Spleen (tissue), 11 donors: ENCODE data around the gene CCR9. TPM values are rescaled to one million over a fixed set of nuclear protein-coding genes. Genes with fewer than 3 reads are reported as not detected.

Experiments used
- DNase-seq: peaks from one replicate; pipeline ENCODE4 v3.0.0-alpha.2; 2020
- H3K27ac ChIP-seq, 8 donors: fragments of 200-600 bp; sonication (generic) in 7 of 8; 1 replicate in 4 of 8; 2 replicates in 4 of 8; pipeline versions ENCODE4 v1.5.0 to v1.8.0; 2016 to 2021; ENCODE audit warnings: inconsistent platforms in 4 of 8, mild to moderate bottlenecking in 4 of 8, moderate library complexity in 1 of 8
- H3K27me3 ChIP-seq, 7 donors: fragments of 200-600 bp; sonication (generic) in 6 of 7; replicated peaks in 1 of 7; 1 replicate in 4 of 7; 2 replicates in 3 of 7; pipeline versions ENCODE4 v1.5.0 to v1.8.0; 2016 to 2021; ENCODE audit warnings: inconsistent platforms in 3 of 7, mild to moderate bottlenecking in 1 of 7
- H3K36me3 ChIP-seq, 6 donors: fragments of 200-600 bp; sonication (generic) in 5 of 6; 1 replicate in 4 of 6; 2 replicates in 2 of 6; pipeline versions ENCODE4 v1.5.0 to v1.8.0; 2016 to 2021; ENCODE audit warnings: inconsistent platforms in 2 of 6
- H3K4me1 ChIP-seq, 6 donors: fragments of 200-600 bp; sonication (generic) in 5 of 6; 1 replicate in 3 of 6; 2 replicates in 3 of 6; pipeline versions ENCODE4 v1.5.0 to v1.8.0; 2016 to 2021; ENCODE audit warnings: inconsistent platforms in 3 of 6
- H3K4me3 ChIP-seq, 8 donors: fragments of 200-600 bp; sonication (generic) in 7 of 8; 1 replicate in 4 of 8; 2 replicates in 4 of 8; pipeline versions ENCODE4 v1.5.0 to v1.8.0; 2016 to 2021; ENCODE audit warnings: inconsistent platforms in 4 of 8, mild to moderate bottlenecking in 4 of 8, moderate library complexity in 2 of 8
- H3K9me3 ChIP-seq, 8 donors: fragments of 200-600 bp; sonication (generic) in 7 of 8; 1 replicate in 4 of 8; 2 replicates in 4 of 8; pipeline versions ENCODE4 v1.5.0 to v1.8.0; 2016 to 2021; ENCODE audit warnings: inconsistent platforms in 4 of 8
- POLR2A ChIP-seq, 3 donors: fragments of 450-650 bp; IDR thresholded peaks; one replicate each; pipeline ENCODE4 v1.5.1; 2017; ENCODE audit warnings: antibody characterized with exemption in 3 of 3, mild to moderate bottlenecking in 1 of 3
- POLR2AphosphoS5 ChIP-seq, 3 donors: sonication (generic); formaldehyde crosslinking; IDR thresholded peaks; one replicate each; pipeline ENCODE4 v1.5.1; 2017; ENCODE audit warnings: antibody characterized with exemption in 3 of 3
- WGBS, 5 donors: extraction: QIAGEN DNeasy Blood & Tissue Kit in 3 of 5; methylation state at CpG; one replicate each; pipeline versions ENCODE4 v1.1.5 to v1.1.7; 2013 to 2018; 5-methylcytosine and 5-hydroxymethylcytosine counted together
- intact Hi-C: fragments of 100-400 bp; cut with DNase I; formaldehyde crosslinking; loops from one replicate; pipeline ENCODE4 v1.15.0; 2023; ENCODE audit warnings: low total_unique reads
- polyA plus RNA-seq, 3 donors: library from polyadenylated mRNA; stranded (reverse); fragments of 200-250 nt; gene quantifications; one replicate each; pipeline ENCODE4 v1.2.1, GENCODE V29; 2013
- total RNA-seq, 7 donors: library from RNA; depleted of rRNA in 3 of 7; stranded (reverse); fragments of >200 nt in 3 of 7; fragmentation: NEBNext Ultra II Directional in 4 of 7; extraction: Animal tissue kit (Norgen Biotek cat#: 25700) in 4 of 7; gene quantifications; one replicate each; pipeline versions ENCODE4 v1.1.0 to v1.2.1, GENCODE V29; 2016 to 2021
- TF ChIP-seq, protein P1 (sequence below), 11 experiments: fragments of 200-600 bp in 7 of 11; fragments of 450-650 bp in 4 of 11; sonication (generic) in 4 of 11; IDR thresholded peaks in 8 of 11; conservative IDR thresholded peaks in 3 of 11; 1 replicate in 7 of 11; 2 replicates in 4 of 11; pipeline versions ENCODE4 v1.4.0 to v1.8.0; 2016 to 2021; ENCODE audit warnings: antibody characterized with exemption in 11 of 11, inconsistent platforms in 4 of 11, mild to moderate bottlenecking in 1 of 11
- donor health status: healthy with polysubstance abuse.
- donor health status: DM: no; HTN: no; CAD: no; lungs with moderate emphysema.
- donor health status: DM: no; HTN: no; CAD: no.
- donor health status: Bipolar disorder and iron deficiency.
- donor health status: healthy.
- donor health status: DM: no; HTN: no; CAD: no.
- donor health status: DM: yes; HTN: yes; CAD: no.

The CCR9 gene
- total and polyA plus RNA-seq, 10 donors = 1.1 to 3.6 (median 1.5) TPM

DNA sequence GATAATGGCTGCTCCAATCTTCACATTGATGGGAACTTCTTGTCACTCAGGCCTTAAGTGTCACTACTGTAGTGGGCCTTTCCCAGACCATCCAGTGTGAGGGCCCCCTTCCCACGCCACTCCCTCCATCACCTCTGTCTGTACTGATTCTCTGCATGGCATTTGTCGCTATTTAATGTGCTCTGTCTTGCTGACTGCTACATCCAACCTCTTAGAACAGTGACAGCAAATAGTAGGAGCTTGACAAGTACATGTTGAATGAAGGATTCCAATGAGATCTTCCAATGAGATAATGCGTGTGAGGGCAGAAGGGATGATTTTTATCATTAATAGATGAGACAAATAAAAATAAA is 5.6 kb upstream of the CCR9 start:
- H3K27ac ChIP-seq = no peak overlapping the region
- H3K27me3 ChIP-seq = no peaks in the 10 kb centered on the region
- H3K36me3 ChIP-seq = no peaks in the 10 kb centered on the region
- peaks cover 0 to 21% (median 5%) of the 10 kb centered on the region in 6 donors for H3K4me1 ChIP-seq
- intact Hi-C loops = no loop called here
- DNase-seq = no peak
- no peak for TF ChIP-seq POLR2AphosphoS5 (IDR thresholded peaks at IDR 0.05)
- no peak for TF ChIP-seq POLR2A (IDR thresholded peaks at IDR 0.05)
- TF ChIP-seq, protein P1, sequence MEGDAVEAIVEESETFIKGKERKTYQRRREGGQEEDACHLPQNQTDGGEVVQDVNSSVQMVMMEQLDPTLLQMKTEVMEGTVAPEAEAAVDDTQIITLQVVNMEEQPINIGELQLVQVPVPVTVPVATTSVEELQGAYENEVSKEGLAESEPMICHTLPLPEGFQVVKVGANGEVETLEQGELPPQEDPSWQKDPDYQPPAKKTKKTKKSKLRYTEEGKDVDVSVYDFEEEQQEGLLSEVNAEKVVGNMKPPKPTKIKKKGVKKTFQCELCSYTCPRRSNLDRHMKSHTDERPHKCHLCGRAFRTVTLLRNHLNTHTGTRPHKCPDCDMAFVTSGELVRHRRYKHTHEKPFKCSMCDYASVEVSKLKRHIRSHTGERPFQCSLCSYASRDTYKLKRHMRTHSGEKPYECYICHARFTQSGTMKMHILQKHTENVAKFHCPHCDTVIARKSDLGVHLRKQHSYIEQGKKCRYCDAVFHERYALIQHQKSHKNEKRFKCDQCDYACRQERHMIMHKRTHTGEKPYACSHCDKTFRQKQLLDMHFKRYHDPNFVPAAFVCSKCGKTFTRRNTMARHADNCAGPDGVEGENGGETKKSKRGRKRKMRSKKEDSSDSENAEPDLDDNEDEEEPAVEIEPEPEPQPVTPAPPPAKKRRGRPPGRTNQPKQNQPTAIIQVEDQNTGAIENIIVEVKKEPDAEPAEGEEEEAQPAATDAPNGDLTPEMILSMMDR (IDR thresholded peaks at IDR 0.05 in 8 of 11, conservative IDR thresholded peaks at IDR 0.05 in 3 of 11) = no peak
- no peak overlapping the region for H3K4me3 ChIP-seq
- H3K9me3 ChIP-seq = no peaks in the 10 kb centered on the region
- 77 to 84% (median 81%) methylated on average over 3 of the region's 3 CpGs for WGBS, 5 donors

DNA sequence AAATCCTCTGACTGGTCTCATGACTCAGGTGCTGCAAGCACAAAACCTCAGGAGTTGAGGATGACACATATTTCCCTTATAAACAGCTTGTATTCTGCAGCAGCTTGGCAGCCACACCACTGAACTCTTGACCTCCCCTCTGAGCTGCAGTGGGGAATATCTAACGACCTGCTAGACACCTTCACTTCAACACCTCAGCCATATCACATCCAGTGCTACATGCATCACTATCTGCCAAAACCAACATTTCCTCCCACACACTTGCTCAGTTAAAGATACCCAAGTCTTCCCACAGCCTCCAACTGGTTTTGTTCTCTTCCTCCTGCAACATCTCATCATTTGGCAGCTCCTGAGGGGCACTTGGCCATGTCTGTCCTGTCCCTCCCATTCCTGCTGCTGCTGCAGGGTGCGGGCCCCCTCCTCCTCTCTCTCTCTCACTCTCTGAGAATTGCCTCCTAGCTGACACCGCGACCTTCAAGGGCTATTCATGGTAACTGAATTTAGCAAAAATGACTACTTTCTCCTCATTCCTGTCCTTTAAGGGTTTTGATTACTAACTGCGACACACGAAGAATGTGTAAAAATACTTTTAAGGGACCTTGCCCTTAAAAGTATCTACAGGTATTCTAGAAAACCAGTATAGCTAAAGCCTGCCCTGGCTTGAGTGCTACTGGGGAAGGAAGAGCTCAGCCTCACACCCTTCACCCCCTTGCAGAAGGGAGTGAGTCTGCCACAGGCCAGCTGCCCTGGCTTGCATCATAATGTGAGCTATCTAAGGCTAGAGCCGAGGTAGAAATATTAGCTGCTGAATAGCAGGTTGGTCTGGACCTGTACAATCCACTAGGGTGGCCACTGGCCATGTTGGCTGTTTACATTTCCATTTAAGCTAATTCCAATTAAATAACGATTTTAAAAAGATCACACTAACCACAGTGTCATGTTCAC is 5.0 kb upstream of the CCR9 start:
- Histone ChIP-seq H3K36me3 (no peaks in the 10 kb centered on the region), H3K4me1 (peaks cover 0 to 21% (median 5%) of the 10 kb centered on the region in 6 donors), H3K27ac (peak overlapping the region in 1 of 8 donors; percentile 12), H3K4me3 (no peak overlapping the region), H3K27me3 (no peaks in the 10 kb centered on the region), H3K9me3 (no peaks in the 10 kb centered on the region)
- intact Hi-C loops = no loop called here
- no peak for DNase-seq
- TF ChIP-seq POLR2AphosphoS5 (IDR thresholded peaks at IDR 0.05) = peak in 1 of 3 donors; percentile 23
- no peak for TF ChIP-seq POLR2A (IDR thresholded peaks at IDR 0.05)
- 59 to 70% (median 61%) methylated on average over 8 of the region's 8 CpGs for WGBS, 5 donors

DNA sequence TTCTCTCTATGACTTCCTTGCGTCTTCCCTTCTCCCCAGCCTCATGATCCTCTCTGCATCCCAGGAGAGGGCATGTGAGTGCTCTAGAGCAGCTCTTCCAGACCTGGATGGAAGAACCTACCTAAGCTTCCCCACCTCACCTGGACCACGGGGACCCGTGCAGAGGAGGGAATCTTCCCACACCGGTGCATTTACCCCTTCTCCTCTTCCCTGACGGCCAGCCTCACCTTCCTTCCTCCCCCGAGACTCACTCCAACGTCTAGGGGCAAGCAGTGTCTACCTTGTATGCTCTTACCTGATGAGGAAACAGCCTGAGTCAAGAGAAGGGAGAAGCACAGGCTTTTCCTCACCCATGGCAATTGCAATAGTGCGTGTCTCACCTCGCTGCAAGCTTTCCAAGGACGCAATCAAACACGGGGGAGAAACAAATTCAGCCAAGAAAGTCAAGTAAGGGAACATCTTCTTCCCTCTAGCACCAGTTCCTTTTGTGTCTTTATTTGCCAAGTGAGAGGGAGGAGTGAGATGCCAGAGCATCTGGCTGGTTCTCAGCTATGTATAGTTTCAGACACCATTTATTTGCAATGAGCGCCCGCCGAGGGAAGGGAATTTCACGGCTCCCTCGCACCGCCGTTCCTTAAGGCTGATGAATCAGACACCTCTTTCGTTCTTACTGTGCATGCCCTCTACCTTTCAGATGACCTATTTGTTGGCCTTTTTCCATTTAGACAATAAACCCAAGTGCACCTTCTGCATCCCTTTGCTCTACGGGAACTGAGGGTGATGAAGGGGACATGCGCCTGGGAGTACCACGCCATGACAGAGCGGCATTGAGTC is 1.8 kb upstream of the CCR9 start:
- Histone ChIP-seq H3K27ac (no peak overlapping the region), H3K27me3 (no peaks in the 10 kb centered on the region), H3K36me3 (no peaks in the 10 kb centered on the region), H3K9me3 (no peaks in the 10 kb centered on the region), H3K4me1 (peaks cover 0 to 35% (median 6%) of the 10 kb centered on the region in 6 donors), H3K4me3 (no peak overlapping the region)
- intact Hi-C loops = no loop called here
- DNase-seq = no peak
- TF ChIP-seq POLR2A (IDR thresholded peaks at IDR 0.05) (no peak), POLR2AphosphoS5 (IDR thresholded peaks at IDR 0.05) (no peak)
- TF ChIP-seq, protein P1 (IDR thresholded peaks at IDR 0.05 in 8 of 11, conservative IDR thresholded peaks at IDR 0.05 in 3 of 11) = no peak
- WGBS, 5 donors = 72 to 83% (median 76%) methylated on average over 23 of the region's 23 CpGs

DNA sequence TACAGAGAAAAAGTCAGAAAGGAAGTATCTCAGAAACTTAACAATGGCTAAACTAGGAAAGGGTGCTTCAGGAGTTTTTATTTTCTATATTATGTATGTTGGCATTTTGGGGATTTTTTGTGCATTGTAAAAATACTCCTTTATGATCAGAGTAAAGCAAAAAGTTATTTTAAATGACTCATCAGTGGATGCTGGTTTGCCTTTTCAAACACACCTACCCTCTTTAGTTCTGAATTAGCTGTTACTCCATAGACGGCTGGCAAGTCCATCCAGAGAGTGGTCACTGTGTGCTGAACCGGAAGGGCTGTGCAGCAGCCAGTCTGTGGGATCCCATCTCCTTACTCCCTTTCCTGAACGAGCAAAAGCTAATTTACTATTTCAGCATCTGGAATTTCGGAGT is 942 bp downstream of the CCR9 start:
- no peak for DNase-seq
- intact Hi-C loops = no loop called here
- WGBS, 5 donors = 79 to 88% (median 85%) methylated on average over 4 of the region's 4 CpGs
- peaks cover 2 to 33% (median 9%) of the 10 kb centered on the region in 6 donors for H3K4me1 ChIP-seq
- no peaks in the 10 kb centered on the region for H3K27me3 ChIP-seq
- no peaks in the 10 kb centered on the region for H3K9me3 ChIP-seq
- TF ChIP-seq POLR2A (IDR thresholded peaks at IDR 0.05) (no peak), POLR2AphosphoS5 (IDR thresholded peaks at IDR 0.05) (no peak)
- TF ChIP-seq, protein P1 (IDR thresholded peaks at IDR 0.05 in 8 of 11, conservative IDR thresholded peaks at IDR 0.05 in 3 of 11) = no peak
- no peaks in the 10 kb centered on the region for H3K36me3 ChIP-seq
- no peak overlapping the region for H3K4me3 ChIP-seq
- H3K27ac ChIP-seq = no peak overlapping the region
